NCI-H2196 treated with DMSO at 0.1 percent for 48 hours (cell line): ENCODE results near the gene ADNP.

Experiments used
- DNase-seq: peaks from one replicate; lab custom pipeline; 2025; ENCODE audit not compliant: unreplicated experiment; lab: John Stamatoyannopoulos, UW

ADNP gene

DNA sequence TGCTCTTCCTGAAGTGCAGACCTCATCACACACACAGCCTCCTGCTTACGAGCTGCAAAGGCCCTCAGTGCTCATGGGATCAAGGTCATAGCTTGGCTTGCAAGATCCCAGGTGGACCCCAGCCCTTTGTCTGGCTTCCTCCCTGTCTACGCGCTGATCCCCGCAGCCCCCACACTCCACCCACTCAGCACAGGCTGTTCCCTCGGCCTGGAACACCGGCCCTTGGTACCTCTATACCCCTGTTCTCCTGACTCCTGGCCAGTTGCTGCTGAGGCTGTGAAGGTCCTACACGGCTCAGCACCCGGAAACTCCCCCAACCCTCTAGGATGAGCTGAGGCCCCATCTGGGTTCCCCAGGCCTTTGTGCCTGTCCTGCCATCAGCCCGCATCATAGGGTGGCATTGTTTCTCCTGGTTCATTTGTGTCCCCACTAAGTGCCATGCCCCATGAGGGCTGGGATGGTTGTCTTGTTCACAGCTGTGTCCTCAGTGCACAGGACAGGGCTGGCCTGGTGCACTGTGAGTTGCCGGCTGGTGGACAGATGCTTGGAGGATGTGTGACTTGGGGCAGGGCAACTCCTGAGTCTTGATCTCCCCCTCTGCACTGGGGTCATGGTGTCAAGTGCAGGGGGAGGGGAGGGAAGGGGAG, 57.0 kb downstream of the ADNP start:
- DNase-seq: no peak

DNA sequence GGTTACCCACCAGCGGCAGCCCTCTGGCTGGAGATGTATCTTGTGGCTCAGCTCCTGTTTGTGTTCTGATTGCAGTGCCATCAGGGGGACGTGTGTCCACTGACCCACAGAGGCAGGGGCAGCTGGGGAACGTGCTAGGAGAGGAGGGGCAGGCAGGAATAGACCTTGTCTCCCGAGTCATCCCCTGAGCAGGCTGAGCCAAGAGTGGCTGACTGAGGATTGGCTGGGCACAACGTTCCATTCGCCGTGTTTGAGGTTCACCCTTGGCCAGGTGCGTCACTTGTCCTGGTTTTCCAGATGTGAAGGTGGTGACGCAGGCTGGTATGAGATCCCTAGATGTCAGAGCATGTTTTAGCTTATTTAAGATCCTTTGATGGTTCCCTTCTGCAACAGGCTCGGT, 57.7 kb downstream of the ADNP start:
- DNase-seq: no peak

DNA sequence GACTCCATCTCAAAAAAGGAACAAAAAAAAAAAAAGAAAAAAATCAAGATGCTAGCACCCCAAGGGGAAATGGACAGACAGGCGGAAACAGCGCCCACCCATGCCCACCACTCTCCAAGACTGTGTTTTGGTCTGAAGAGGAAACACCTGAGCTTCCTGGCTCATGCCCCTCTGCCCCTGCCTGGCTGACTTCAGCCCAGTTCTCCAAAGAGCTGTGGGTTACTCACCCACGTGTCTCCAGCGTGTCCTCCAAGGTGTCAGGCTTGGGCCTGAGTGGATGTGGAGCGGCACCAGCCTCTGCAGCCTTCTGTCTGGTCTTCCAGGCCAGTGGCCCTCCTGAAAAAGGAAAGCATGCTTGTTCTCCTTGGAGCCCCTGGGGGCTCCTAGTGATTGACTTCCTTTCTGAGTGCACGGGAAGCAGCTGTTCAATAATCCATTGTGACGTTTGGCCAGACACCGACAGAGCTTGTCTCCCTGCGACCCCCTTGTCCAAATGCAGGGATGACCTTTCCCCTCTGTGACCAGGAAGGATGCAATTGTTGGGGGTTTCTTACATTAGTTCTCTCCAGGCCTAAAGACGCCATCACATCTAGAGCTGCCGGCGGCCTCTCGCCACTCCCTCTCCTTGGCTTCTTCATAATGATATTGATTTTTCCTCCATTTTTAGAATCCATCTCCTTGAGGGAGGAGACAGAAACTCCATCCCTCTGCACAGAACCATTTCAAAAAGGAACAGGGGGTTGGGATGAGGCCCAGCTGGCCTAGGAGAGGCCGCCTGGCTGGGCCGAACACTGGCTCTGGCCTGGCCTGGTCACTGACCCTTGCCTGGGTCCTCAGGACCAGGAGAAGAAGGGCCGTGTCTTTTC, 58.4 kb downstream of the ADNP start:
- no peak for DNase-seq

DNA sequence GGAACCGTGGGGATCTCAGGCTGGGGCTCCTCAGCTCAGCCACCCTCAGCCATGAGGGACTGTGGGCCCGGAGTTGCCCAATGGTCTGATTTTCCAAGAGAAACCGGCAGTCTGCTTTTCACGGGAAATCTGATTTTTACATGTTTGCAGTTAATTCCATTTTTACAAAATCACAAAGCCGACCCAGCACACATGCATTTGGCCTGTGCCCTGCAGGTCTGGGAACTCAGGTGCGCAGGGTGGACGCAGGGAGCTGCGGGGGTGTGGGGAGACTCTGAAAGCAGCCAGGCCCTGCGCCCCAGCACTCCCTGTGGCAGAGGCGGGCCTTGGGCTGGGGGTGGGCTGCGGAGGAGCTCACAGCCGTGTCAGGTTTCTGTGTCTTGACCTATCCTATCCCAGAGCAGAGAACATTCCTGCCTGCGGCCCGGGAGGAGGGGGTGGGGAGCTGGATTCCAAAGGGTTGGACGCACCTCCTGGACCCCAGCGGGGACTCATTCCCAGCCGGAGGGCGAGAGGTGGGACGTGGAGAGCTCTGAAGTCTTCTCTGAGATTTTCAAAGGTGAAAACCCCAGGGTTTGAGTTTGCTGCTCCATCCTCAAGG, 60.6 kb downstream of the ADNP start:
- DNase-seq: no peak

DNA sequence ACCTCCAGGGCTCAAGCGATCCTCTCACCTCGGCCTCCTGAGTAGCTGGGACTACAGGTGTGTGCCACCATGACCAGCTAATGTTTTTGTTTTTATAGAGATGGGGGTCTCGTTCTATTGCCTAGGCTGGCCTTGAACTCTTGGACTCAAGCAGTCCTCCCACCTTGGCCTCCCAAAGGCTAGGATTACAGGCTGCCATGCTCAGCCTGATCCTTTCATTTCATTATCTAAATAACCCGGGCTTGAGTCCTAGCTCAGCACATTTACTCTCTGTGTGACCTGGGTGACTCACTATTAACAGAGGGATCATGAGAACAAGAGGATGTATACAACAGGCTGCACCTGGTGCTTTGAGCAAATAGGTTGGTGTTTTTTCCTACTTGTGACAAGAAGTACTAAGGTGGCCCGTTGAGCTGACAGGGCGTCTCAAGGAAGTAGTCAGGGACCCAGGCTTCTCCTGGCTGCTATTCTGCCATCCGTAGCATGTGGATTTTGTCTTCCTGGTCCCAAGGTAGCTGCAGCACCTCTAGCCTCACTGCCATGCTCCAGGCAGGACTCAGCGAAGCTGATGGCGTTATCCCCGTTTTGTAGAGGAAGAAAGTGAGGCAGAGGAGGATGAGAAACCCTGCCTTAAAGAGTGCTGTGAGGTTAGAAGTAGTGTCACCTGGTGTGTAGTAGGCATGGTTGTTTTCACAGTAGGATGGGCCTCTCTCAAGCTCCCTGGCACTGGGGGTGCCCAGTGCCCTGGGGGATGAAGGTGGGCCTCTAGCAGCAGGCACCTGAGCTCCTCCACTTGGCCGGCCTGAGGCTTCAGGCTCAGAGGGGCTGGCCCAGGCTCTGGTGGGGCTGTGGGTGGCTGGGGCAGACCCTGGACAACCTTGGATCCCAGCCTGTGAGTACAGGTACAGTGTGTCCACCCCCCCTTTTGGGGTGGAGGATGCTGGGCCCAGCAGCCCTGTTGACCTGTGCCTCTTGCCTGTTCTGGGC, 62.4 kb downstream of the ADNP start:
- peak; percentile 43 for DNase-seq

DNA sequence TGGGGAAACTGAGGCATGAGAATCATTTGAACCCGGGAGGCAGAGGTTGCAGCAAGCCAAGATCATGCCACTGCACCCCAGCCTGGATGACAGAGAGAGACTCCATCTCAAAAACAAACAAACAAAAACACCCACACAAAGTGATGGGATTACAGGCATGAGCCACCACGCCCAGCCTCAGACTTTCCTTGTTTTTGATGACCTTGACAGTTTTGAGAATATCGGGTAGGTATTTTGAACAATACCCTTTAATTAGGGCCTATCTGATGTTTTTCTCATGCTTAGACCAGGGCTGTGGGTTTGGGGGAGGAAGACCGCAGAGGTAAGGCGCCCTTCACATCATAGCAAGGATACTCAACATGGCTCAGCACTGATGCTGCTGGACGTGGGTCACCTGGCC, 63.4 kb downstream of the ADNP start:
- no peak for DNase-seq

DNA sequence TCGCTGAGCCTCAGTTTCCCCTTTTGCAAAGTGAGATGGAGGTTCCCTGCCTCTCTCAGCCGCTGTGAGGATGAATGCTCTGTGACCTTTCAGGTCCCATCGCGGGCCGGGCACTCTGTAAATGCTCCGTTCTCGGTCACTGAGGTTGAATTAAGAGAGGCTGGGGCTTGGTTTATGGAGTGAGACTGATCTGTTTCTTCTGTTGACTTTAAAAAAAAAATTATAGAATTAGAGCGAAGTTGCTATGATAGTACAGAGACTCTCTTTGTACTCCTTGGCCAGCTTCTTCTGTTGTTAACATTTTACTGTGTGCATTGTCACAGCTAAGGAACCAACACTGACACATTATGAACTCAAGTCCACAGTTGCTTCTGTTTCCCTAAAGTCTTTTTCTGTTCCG, 64.4 kb downstream of the ADNP start:
- DNase-seq: no peak

DNA sequence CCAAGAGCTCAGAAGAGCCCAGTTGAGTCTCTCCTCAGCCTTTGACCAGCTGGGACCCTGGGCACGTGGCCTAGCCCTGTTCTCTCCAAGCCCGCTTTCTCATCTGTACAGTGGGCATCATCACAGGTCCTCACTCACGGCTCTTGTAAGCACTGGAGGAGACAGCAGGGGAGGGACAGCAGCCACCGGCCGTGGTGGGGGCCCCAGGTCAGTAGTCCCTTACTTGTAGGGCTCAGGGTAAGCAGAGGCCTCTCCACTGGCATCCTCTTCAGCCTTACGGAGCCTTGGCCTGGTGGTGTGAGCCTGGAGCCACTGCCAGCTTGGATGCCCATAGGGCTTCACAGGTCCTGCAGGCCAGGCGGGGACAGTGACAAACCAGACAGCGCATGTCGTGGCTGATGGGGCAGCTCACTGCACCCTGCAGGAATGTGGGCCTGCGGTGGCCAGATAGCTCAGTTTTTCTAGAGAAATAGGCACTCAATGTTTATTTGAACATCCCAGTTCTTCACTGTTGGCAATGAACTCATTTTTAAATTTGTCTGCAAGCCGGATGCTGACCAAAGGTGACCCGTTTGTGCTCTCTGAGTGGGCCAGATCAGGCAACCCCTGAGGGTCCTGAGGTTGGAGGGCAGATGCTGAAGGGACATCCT, 65.1 kb downstream of the ADNP start:
- no peak for DNase-seq

DNA sequence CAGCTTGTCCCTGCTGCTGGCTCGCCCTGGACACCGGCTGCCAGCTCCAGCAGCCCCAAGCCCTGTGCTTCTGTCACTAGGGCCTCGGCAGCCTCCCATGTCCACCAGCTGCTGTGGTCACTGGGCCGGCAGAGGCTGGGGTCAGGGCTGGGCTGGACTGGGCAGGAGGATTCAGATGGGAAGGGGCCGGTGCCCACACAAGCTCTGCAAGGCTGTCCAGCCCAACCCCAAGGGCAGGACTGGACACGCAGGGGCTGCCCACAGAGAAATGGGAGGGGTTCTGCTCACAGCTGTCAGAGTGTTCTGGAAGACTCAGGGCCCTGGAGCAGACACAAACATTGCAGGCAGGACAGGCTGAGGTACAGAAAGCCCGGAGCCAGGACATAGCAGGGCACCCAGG, 65.6 kb downstream of the ADNP start:
- DNase-seq: no peak

DNA sequence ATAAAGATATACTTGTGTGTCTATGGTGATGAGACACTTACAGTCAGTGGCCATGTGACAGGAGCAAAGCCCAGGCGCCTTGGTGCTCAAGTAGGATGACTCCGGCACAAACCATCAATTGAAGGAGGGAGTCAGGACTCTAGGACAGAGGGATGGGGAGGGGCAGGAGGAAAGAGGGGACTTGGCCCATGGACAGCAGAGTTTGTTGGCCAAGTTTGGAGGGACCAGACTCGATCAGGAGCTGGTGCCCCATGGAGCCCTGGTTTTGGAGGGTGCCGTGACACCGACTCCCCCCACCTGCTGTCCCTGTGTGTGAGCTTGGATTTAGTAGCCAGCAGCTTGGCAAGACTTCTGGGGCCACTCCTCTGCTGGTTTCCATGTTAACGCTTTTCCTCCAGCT, 66.1 kb downstream of the ADNP start:
- no peak for DNase-seq

DNA sequence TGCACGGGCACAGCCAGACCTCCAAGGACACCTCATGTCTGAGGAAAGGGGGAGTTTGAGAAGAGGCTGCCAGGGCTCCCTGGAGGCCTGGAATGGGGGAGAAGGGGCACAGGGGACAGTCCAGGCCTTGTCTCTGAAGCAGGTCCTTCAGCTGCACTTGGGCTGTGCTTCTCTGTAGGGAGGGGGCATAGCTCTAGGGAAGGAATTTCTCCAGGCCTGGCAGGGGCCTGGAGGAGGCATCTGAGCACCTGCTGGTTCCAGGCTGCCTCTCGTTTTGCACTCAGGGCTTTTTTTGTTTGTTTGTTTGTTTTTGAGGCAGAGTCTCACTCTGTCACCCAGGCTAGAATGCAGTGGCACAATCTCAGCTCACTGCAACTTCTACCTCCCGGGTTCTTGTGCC, 68.7 kb downstream of the ADNP start:
- no peak for DNase-seq

DNA sequence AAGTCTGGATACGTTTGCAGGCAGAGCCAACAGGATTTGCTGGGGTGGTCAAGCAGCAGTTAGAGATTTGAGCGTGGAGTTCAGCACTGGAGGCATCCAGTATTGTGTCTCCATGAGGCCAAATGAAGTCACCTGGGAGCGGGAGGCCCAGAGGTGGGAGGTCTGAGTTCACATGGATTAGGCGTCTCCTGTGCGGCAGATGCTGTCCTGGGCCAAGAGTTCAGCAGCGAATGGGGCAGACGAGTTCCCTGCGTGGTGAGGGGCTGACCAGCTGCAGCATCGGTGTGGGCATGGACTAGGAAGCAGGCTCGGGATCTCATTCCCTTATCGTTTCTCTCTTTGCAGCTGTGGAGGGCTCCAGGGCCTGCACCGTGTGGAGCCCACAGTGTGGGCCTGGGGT, 70.2 kb downstream of the ADNP start:
- DNase-seq: no peak

DNA sequence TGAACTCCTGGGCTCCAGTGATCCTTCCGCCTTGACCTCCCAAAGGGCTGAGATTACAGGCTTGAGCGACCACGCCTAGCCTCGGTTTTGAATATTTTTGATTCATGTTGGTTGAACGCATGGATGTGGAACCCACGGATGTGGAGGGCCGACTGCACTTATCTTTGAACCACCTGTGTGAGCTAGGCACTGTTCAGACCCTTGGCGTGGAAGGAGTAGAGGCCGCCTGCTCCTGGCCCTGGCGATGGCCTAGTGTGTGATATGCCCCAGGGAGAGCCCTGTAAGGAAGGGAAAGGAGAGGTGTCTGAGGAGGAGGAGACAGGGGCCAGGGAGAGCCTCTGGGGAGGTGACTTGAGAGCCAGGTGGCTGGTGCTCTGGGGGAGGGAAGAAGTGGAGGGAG, 72.1 kb downstream of the ADNP start:
- no peak for DNase-seq

DNA sequence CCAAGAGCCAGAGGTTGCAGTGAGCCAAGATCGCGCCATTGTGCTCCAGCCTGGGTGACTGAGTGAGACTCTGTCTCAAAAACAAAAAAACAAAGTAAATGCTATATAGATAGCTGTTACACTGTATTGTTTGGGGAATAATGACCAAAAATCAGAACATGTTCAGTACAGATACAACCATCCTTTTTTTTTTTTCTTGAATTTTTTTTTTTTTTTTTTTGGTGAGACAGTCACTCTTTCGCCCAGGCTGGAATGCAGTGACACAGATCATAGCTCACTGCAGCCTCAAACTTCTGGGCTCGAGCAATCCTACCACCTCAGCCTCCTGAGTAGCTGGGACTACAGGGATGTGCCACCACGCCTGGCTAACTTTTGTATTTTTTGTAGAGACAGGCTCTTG, 72.7 kb downstream of the ADNP start:
- no peak for DNase-seq

DNA sequence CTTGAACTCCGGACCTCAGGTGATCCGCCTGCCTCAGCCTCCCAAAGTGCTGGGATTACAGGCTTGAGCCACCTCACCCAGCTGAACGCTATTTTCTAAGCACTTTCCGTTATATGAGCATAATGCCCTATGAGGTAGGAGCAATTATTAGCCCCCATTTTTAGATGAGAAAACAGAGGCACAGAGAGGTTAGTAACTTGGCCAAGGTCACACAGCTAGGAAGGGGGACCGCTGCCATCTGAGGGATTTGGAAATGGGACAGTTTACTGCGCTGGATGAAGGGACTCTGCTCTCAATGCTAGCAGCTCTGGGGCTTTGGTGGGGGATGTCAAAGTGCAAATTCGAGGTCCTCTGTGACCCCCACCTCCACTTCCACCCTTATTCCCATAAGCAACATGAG, 73.9 kb downstream of the ADNP start:
- no peak for DNase-seq

DNA sequence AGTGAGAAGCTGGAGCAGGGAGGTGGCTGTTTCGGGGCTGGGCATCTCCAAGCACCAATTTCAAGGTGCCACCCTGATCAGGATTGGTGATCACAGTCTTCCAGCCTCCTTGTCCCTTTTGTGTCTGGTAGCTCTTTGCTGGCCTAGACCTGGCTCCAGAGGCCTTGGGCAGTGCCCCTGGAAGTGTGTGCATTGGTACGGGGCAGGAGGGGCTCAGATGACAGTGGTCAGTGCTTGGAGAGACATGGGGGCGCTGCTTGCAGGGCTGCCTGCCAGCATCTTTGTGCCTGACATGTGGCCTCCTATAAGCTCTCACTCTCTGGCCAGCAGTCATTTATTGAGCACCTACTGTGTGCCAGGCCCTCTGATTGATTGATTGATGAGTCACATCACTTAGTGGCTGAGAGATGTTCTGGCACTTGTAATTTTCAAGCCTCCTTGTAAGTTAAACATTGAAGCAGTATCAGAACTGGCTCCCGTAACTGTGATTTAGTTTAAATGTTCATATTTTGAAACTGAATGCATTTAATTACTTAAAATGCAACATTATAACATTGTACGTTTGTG, 74.7 kb downstream of the ADNP start:
- DNase-seq: no peak

DNA sequence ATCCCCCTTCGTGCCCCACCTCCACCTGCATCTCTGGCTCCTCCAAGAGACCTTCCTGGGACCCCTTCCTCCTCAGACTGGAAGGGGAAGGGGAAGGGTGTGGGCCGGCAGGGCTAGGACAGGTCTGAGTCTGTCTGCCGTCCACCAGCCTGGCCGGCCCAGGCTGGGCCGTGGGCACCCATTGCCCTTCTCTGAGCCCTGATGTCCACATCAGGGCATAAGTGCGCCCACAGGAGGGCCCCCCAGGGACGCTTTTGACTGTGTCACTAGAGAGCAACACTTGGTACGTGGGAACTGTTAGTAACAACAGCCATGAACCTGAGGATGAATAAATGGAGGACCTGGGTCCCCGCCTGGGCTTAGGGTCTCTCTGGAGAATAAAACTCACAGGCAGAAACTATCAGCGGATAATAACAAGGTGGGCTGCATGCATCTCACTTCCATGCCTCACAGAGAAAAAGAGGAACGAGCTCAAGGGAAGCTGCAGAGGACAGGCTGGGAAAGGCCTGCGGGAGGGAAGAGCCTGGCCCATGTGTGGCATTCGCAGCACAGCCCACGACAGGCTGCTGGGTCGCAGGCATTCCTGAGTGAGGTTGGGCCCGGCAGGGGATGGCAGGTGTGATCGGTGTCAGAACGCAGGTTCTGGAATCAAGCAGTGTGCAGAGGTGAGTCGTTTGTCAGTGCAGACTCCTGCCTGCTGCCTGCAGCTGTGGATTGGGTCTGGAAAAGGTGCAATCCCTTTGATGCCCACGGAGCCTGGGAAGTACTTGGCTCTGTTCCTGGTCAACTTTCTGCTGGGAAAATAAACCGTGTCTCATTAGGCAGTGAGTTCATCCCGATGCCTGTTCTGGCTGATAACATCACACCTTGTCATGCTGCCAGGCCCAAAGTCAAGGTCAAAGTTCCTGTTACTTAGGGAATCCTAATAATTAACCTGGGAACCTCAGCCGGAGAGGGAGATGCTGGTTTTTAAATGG, 75.5 kb downstream of the ADNP start:
- peak; percentile 29 for DNase-seq

DNA sequence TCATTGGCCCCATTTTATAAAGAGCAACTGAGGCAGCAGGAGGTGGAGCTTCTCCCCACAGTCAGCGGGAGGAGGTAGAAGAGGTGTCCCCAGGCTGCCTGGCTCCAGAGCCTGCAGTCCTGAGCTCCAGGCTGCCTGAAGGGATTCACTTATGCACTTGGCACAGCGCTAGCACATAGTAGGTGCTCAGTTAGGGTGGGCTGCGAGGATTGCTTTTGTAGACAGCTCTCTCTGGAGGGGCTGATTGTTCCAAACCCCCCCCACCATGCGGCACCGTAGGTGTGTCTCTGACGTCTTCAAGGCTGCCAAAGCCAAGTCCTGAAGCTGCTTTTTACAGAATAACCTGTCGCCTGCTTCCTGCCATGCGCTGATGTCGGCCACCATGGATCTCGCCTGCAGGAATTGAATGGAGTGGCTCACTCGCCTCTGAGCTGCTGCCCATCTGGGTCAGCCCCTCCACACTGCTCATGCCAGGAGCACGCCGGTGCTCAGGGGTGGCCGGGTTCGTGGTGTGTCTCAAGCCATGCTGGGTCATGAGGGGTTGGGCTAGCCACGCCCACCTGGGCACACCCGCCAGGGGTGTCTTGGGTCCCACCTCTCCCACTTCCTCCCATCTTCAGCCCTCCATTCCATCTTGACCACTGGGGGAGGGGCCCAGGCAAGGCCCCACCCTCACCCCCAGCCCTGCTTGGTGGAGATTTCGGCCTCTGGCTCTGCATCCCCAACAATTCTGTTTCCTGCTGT, 76.6 kb downstream of the ADNP start:
- DNase-seq: no peak
